Liver (tissue), 9 donors: ENCODE measurements around the gene MRPS16. TPM values are rescaled to one million over a fixed set of nuclear protein-coding genes. Genes with fewer than 3 reads are reported as not detected.

ENCODE experiments used
- DNase-seq: peaks from one replicate; pipeline ENCODE4 v3.0.0-alpha.2; 2017; ENCODE audit warnings: low spot score
- H3K27ac ChIP-seq, 2 donors: one replicate each; pipeline ENCODE4 v1.7.0; 2013; ENCODE audit warnings: inconsistent platforms in 2 of 2, low read length in 2 of 2, control low read depth in 1 of 2, low read depth in 1 of 2, mild to moderate bottlenecking in 1 of 2
- H3K27me3 ChIP-seq, 4 donors: one replicate each; pipeline versions ENCODE4 v1.6.1 to v1.7.0; 2013; ENCODE audit warnings: low read length in 3 of 4, inconsistent platforms in 1 of 4, mild to moderate bottlenecking in 1 of 4, moderate library complexity in 1 of 4; ENCODE audit not compliant: control insufficient read depth in 4 of 4, insufficient read depth in 4 of 4
- H3K36me3 ChIP-seq, 4 donors: one replicate each; pipeline versions ENCODE4 v1.6.1 to v1.7.0; 2013; ENCODE audit warnings: low read length in 3 of 4, mild to moderate bottlenecking in 3 of 4, low read depth in 1 of 4, moderate library complexity in 1 of 4; ENCODE audit not compliant: control insufficient read depth in 4 of 4, insufficient read depth in 3 of 4
- H3K4me1 ChIP-seq, 4 donors: one replicate each; pipeline versions ENCODE4 v1.6.1 to v1.7.0; 2013; ENCODE audit warnings: low read length in 3 of 4, mild to moderate bottlenecking in 3 of 4, moderate library complexity in 1 of 4; ENCODE audit not compliant: control insufficient read depth in 4 of 4, insufficient read depth in 4 of 4
- H3K4me3 ChIP-seq, 3 donors: one replicate each; pipeline versions ENCODE4 v1.6.1 to v1.7.0; 2013; ENCODE audit warnings: low read length in 3 of 3, control low read depth in 1 of 3, low read depth in 1 of 3, mild to moderate bottlenecking in 1 of 3
- H3K9ac ChIP-seq, 2 donors: one replicate each; pipeline ENCODE4 v1.7.0; 2013; ENCODE audit warnings: low read length in 2 of 2, mild to moderate bottlenecking in 2 of 2, moderate library complexity in 2 of 2, control low read depth in 1 of 2, low read depth in 1 of 2
- H3K9me3 ChIP-seq, 4 donors: one replicate each; pipeline versions ENCODE4 v1.6.1 to v1.7.0; 2013; ENCODE audit warnings: low read length in 3 of 4; ENCODE audit not compliant: control insufficient read depth in 4 of 4
- EGR1 ChIP-seq, 2 donors: IDR thresholded peaks; 2 replicates each; pipeline ENCODE4 v1.6.1; 2016 to 2018; ENCODE audit warnings: antibody characterized with exemption in 2 of 2, low read depth in 2 of 2
- FOXA1 ChIP-seq: IDR thresholded peaks from 2 replicates; pipeline ENCODE4 v1.6.1; 2016; ENCODE audit warnings: antibody characterized with exemption
- FOXA2 ChIP-seq: IDR thresholded peaks from 2 replicates; pipeline ENCODE4 v1.6.1; 2016; ENCODE audit warnings: antibody characterized with exemption
- GABPA ChIP-seq, 2 donors: IDR thresholded peaks in 1 of 2; conservative IDR thresholded peaks in 1 of 2; 2 replicates each; pipeline ENCODE4 v1.6.1; 2016; ENCODE audit warnings: antibody characterized with exemption in 2 of 2, mild to moderate bottlenecking in 1 of 2, moderate library complexity in 1 of 2
- HNF4A ChIP-seq, 2 donors: conservative IDR thresholded peaks; 2 replicates each; pipeline ENCODE4 v1.6.1; 2016; ENCODE audit warnings: antibody characterized with exemption in 2 of 2, mild to moderate bottlenecking in 2 of 2
- JUND ChIP-seq, 2 donors: IDR thresholded peaks; 2 replicates each; pipeline ENCODE4 v1.6.1; 2016; ENCODE audit warnings: antibody characterized with exemption in 2 of 2
- NR2F2 ChIP-seq: IDR thresholded peaks from 2 replicates; pipeline ENCODE4 v1.6.1; 2016; ENCODE audit warnings: antibody characterized with exemption
- RAD21 ChIP-seq, 2 donors: IDR thresholded peaks; 2 replicates each; pipeline ENCODE4 v1.6.1; 2016; ENCODE audit warnings: antibody characterized with exemption in 2 of 2, mild to moderate bottlenecking in 2 of 2
- RXRA ChIP-seq, 2 donors: IDR thresholded peaks; 2 replicates each; pipeline ENCODE4 v1.6.1; 2017 to 2018; ENCODE audit warnings: antibody characterized with exemption in 2 of 2, mild to moderate bottlenecking in 1 of 2
- SP1 ChIP-seq: IDR thresholded peaks from 2 replicates; pipeline ENCODE4 v1.6.1; 2018; ENCODE audit warnings: antibody characterized with exemption, mild to moderate bottlenecking
- TAF1 ChIP-seq: conservative IDR thresholded peaks from 2 replicates; pipeline ENCODE4 v1.6.1; 2016; ENCODE audit warnings: antibody characterized with exemption, mild to moderate bottlenecking
- YY1 ChIP-seq: IDR thresholded peaks from 2 replicates; pipeline ENCODE4 v1.6.1; 2016; ENCODE audit warnings: antibody characterized with exemption, mild to moderate bottlenecking
- WGBS: extraction: QIAGEN DNeasy Blood & Tissue Kit; methylation state at CpG from one replicate; pipeline ENCODE4 v1.1.7; 2013; 5-methylcytosine and 5-hydroxymethylcytosine counted together
- polyA plus RNA-seq, 2 donors: library from polyadenylated mRNA; stranded (reverse) in 1 of 2; unstranded in 1 of 2; fragments of 200-250 nt in 1 of 2; fragments of >200 nt in 1 of 2; fragmentation: Nextera tagmentation in 1 of 2; extraction: Ambion mirVana in 1 of 2; gene quantifications; one replicate each; pipeline versions ENCODE4 v1.2.1 to v1.2.3, GENCODE V29; 2013 to 2015
- total RNA-seq, 2 donors: library from RNA; depleted of rRNA; stranded (reverse); fragments of >200 nt; gene quantifications; one replicate each; pipeline ENCODE4 v1.2.3, GENCODE V29; 2014
- TF ChIP-seq, protein P1 (sequence below): IDR thresholded peaks from 2 replicates; pipeline ENCODE4 v1.6.1; 2016; ENCODE audit warnings: antibody characterized with exemption, mild to moderate bottlenecking
- TF ChIP-seq, protein P2 (sequence below): fragments of 150-350 bp; IDR thresholded peaks from 2 replicates; pipeline ENCODE4 v1.5.1; 2017; ENCODE audit warnings: improper control_type of control experiment, low read depth, low read length; ENCODE audit not compliant: missing input control
- TF ChIP-seq, protein P3 (sequence below): IDR thresholded peaks from 2 replicates; pipeline ENCODE4 v1.6.1; 2016; ENCODE audit warnings: antibody characterized with exemption
- TF ChIP-seq, protein P4 (sequence below): IDR thresholded peaks from 2 replicates; pipeline ENCODE4 v1.6.1; 2016; ENCODE audit warnings: antibody characterized with exemption
- TF ChIP-seq, protein P5 (sequence below): IDR thresholded peaks from 2 replicates; pipeline ENCODE4 v1.6.1; 2016; ENCODE audit warnings: antibody characterized with exemption
- donor health status: healthy.
- donor health status: healthy.
- donor health status: healthy.
- donor health status: healthy.
- donor health status: healthy.

MRPS16 gene
- total and polyA plus RNA-seq, 4 donors: 34.2 to 87.5 (median 48.3) TPM

DNA sequence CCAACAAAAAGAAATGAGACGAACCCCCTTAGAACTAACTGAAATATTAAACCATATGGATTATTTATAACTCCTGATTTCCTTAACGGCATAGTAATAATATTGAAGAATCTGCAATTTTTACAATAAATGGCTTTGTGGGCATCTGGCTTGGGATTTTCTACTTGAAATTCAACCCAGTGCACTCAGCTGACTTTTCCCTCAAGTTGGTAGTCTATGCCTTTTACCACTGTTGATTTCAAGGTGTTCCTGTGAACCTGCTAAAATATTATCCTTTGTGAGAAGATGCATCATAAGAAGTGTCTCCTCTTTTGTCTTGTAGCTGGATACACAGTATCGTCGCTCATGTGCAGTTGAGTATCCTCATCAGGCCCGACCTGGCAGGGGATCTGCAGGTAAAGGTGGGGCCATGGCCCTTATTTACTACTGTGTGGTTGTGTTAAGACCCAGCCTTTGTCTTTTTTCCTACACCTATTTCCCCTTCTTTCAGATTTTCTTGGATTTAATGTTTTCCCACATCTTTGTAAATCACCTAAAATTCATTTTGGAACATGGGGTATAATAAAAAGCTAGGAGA, 13.4 kb downstream of the MRPS16 start:
- TF ChIP-seq, protein P1, sequence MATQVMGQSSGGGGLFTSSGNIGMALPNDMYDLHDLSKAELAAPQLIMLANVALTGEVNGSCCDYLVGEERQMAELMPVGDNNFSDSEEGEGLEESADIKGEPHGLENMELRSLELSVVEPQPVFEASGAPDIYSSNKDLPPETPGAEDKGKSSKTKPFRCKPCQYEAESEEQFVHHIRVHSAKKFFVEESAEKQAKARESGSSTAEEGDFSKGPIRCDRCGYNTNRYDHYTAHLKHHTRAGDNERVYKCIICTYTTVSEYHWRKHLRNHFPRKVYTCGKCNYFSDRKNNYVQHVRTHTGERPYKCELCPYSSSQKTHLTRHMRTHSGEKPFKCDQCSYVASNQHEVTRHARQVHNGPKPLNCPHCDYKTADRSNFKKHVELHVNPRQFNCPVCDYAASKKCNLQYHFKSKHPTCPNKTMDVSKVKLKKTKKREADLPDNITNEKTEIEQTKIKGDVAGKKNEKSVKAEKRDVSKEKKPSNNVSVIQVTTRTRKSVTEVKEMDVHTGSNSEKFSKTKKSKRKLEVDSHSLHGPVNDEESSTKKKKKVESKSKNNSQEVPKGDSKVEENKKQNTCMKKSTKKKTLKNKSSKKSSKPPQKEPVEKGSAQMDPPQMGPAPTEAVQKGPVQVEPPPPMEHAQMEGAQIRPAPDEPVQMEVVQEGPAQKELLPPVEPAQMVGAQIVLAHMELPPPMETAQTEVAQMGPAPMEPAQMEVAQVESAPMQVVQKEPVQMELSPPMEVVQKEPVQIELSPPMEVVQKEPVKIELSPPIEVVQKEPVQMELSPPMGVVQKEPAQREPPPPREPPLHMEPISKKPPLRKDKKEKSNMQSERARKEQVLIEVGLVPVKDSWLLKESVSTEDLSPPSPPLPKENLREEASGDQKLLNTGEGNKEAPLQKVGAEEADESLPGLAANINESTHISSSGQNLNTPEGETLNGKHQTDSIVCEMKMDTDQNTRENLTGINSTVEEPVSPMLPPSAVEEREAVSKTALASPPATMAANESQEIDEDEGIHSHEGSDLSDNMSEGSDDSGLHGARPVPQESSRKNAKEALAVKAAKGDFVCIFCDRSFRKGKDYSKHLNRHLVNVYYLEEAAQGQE: no peak
- peaks cover 3 to 42% (median 26%) of the 10 kb centered on the region in 4 donors for H3K36me3 ChIP-seq
- H3K27me3 ChIP-seq: no peaks in the 10 kb centered on the region
- 96% methylated on average over 5 of the region's 5 CpGs for WGBS
- peaks cover 0 to 2% (median 0%) of the 10 kb centered on the region in 4 donors for H3K4me1 ChIP-seq
- no peak overlapping the region for H3K27ac ChIP-seq
- H3K4me3 ChIP-seq: no peak overlapping the region
- H3K9me3 ChIP-seq: no peaks in the 10 kb centered on the region
- no peak overlapping the region for H3K9ac ChIP-seq
- DNase-seq: no peak

DNA sequence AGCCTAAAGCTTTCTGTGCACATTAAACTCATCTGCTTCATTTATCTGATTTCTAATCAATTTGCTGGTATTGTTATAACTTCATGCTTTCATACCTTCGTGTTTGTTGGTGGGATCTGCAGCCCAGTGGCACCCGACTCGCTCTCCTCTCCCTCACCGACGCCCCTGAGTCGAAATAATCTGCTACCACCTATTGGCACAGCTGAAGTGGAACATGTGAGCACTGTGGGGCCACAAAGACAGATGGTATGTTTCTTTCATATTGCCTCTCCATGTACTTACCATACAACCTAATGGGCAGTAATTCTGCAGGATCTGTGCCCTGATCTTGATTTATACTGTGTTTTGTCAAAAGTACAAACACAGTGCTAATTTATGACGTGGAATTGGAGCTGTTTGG, 17.7 kb downstream of the MRPS16 start:
- no peak for TF ChIP-seq EGR1 (IDR thresholded peaks at IDR 0.05; ENCODE audit: low read depth in 2 of 2)
- no peak for TF ChIP-seq TAF1
- TF ChIP-seq GABPA (IDR thresholded peaks at IDR 0.05 in 1 of 2, conservative IDR thresholded peaks at IDR 0.05 in 1 of 2): no peak
- no peak for TF ChIP-seq HNF4A (conservative IDR thresholded peaks at IDR 0.05)
- TF ChIP-seq, protein P2, sequence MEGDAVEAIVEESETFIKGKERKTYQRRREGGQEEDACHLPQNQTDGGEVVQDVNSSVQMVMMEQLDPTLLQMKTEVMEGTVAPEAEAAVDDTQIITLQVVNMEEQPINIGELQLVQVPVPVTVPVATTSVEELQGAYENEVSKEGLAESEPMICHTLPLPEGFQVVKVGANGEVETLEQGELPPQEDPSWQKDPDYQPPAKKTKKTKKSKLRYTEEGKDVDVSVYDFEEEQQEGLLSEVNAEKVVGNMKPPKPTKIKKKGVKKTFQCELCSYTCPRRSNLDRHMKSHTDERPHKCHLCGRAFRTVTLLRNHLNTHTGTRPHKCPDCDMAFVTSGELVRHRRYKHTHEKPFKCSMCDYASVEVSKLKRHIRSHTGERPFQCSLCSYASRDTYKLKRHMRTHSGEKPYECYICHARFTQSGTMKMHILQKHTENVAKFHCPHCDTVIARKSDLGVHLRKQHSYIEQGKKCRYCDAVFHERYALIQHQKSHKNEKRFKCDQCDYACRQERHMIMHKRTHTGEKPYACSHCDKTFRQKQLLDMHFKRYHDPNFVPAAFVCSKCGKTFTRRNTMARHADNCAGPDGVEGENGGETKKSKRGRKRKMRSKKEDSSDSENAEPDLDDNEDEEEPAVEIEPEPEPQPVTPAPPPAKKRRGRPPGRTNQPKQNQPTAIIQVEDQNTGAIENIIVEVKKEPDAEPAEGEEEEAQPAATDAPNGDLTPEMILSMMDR: no peak
- no peak for TF ChIP-seq RXRA (IDR thresholded peaks at IDR 0.05)
- TF ChIP-seq RAD21 (IDR thresholded peaks at IDR 0.05): no peak
- TF ChIP-seq, protein P1: no peak
- TF ChIP-seq SP1: no peak
- TF ChIP-seq, protein P3, sequence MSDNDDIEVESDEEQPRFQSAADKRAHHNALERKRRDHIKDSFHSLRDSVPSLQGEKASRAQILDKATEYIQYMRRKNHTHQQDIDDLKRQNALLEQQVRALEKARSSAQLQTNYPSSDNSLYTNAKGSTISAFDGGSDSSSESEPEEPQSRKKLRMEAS: no peak
- TF ChIP-seq FOXA2: no peak
- TF ChIP-seq, protein P4, sequence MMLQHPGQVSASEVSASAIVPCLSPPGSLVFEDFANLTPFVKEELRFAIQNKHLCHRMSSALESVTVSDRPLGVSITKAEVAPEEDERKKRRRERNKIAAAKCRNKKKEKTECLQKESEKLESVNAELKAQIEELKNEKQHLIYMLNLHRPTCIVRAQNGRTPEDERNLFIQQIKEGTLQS: no peak
- TF ChIP-seq, protein P5, sequence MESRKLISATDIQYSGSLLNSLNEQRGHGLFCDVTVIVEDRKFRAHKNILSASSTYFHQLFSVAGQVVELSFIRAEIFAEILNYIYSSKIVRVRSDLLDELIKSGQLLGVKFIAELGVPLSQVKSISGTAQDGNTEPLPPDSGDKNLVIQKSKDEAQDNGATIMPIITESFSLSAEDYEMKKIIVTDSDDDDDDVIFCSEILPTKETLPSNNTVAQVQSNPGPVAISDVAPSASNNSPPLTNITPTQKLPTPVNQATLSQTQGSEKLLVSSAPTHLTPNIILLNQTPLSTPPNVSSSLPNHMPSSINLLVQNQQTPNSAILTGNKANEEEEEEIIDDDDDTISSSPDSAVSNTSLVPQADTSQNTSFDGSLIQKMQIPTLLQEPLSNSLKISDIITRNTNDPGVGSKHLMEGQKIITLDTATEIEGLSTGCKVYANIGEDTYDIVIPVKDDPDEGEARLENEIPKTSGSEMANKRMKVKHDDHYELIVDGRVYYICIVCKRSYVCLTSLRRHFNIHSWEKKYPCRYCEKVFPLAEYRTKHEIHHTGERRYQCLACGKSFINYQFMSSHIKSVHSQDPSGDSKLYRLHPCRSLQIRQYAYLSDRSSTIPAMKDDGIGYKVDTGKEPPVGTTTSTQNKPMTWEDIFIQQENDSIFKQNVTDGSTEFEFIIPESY: no peak
- no peak for TF ChIP-seq YY1
- no peak for TF ChIP-seq NR2F2
- no peak for TF ChIP-seq JUND (IDR thresholded peaks at IDR 0.05)
- TF ChIP-seq FOXA1: no peak
- Histone ChIP-seq H3K27me3 (no peaks in the 10 kb centered on the region), H3K36me3 (peaks cover 0 to 42% (median 6%) of the 10 kb centered on the region in 4 donors), H3K9ac (no peak overlapping the region), H3K4me3 (no peak overlapping the region), H3K4me1 (no peaks in the 10 kb centered on the region), H3K9me3 (no peaks in the 10 kb centered on the region), H3K27ac (no peak overlapping the region)
- no peak for DNase-seq
- 95% methylated on average over 7 of the region's 7 CpGs for WGBS
